NOMO-1 (cell line): ENCODE results near the gene PRRX2.
"Not testable (repeated sequence)": the region's sequence is repeated elsewhere in the genome, so short reads cannot be mapped to it uniquely, and the experiment has no call there.

Experiments used
- DNase-seq, 2 experiments: peaks; one replicate each; lab custom pipeline; 2025; ENCODE audit not compliant: unreplicated experiment in 2 of 2; lab: John Stamatoyannopoulos, UW

PRRX2 gene

GRCh38 chr9:129649726-129650679 is 15.4 kb upstream of the PRRX2 start:
- DNase-seq: no peak

- no peak for DNase-seq
These were observed 14.7 kb upstream of the PRRX2 start for GRCh38 chr9:129650680-129651235.

GRCh38 chr9:129653823-129654553 is 11.5 kb upstream of the PRRX2 start:
- DNase-seq: no peak

GRCh38 chr9:129654554-129655040 is 10.8 kb upstream of the PRRX2 start:
- no peak for DNase-seq

GRCh38 chr9:129655154-129655553 is 10.3 kb upstream of the PRRX2 start:
- DNase-seq: no peak

GRCh38 chr9:129655696-129656095 is 9.8 kb upstream of the PRRX2 start:
- no peak for DNase-seq

GRCh38 chr9:129656795-129657390 is 8.6 kb upstream of the PRRX2 start:
- no peak for DNase-seq

- no peak for DNase-seq
These were observed 4.4 kb upstream of the PRRX2 start for GRCh38 chr9:129661029-129661428.

- not testable (repeated sequence) for DNase-seq
These were observed 3.2 kb upstream of the PRRX2 start for GRCh38 chr9:129662239-129662638.

- no peak for DNase-seq
These were observed 580 bp upstream of the PRRX2 start for GRCh38 chr9:129664746-129665388.

- DNase-seq: no peak
These were observed 520 bp downstream of the PRRX2 start for GRCh38 chr9:129665814-129666520.

- no peak for DNase-seq
These were observed 1.1 kb downstream of the PRRX2 start for GRCh38 chr9:129666575-129666974.

GRCh38 chr9:129667378-129667777 is 1.9 kb downstream of the PRRX2 start:
- no peak for DNase-seq

- no peak for DNase-seq
These were observed 2.4 kb downstream of the PRRX2 start for GRCh38 chr9:129667850-129668249.

- no peak for DNase-seq
These were observed 3.8 kb downstream of the PRRX2 start for GRCh38 chr9:129669141-129669718.

GRCh38 chr9:129669946-129670345 is 4.5 kb downstream of the PRRX2 start:
- no peak for DNase-seq

- no peak for DNase-seq
These were observed 5.6 kb downstream of the PRRX2 start for GRCh38 chr9:129671065-129671464.

GRCh38 chr9:129671519-129671918 is 6.1 kb downstream of the PRRX2 start:
- DNase-seq: no peak

- no peak for DNase-seq
These were observed 7.3 kb downstream of the PRRX2 start for GRCh38 chr9:129672702-129673101.
